ENCODE measurements around the gene VAPA. TPM values are rescaled to one million over a fixed set of nuclear protein-coding genes. Genes with fewer than 3 reads are reported as not detected.

Gene VAPA
- total and polyA plus RNA-seq, 7 donors: 181 to 336 (median 263) TPM

DNA sequence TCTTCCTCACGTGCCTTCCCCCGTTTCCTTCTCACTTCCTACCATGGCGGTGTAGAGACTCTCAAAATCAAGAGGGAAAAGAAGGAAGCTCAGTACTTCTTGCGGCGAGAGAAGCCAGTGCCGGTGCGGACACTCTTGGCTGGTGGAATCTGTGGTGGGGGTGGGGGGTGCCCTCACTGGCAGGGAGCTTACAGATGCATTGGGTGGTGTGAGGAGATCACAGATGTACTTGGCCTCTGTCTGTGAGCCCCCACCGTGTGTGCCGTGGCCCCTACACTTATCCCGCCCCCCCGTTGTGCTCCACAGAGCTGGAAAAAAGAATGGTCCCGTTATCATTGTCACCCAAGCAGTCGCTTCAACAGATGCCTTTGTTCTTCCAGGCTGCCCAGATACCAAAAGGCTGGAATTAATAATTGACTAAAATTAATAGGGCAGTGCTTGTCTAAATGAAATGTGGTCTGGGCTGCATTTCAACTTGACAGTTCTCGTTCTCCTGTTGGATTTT, 79.8 kb downstream of the VAPA start:
- 81 to 84% methylated on average over 14 of the region's 14 CpGs for WGBS, 2 donors
- Histone ChIP-seq H3K27me3 (no peaks in the 10 kb centered on the region), H3K36me3 (no peaks in the 10 kb centered on the region), H3K4me3 (no peak overlapping the region), H3K27ac (peak overlapping the region in 3 of 4 donors; percentile 10 to 56 (median 11)), H3K4me1 (peaks cover 0 to 25% (median 19%) of the 10 kb centered on the region in 4 donors), H3K9me3 (peaks cover 0 to 4% (median 2%) of the 10 kb centered on the region in 4 donors)
- TF ChIP-seq POLR2A (IDR thresholded peaks at IDR 0.05): no peak
- no peak for TF ChIP-seq POLR2AphosphoS5 (IDR thresholded peaks at IDR 0.05)
- TF ChIP-seq, protein P1, sequence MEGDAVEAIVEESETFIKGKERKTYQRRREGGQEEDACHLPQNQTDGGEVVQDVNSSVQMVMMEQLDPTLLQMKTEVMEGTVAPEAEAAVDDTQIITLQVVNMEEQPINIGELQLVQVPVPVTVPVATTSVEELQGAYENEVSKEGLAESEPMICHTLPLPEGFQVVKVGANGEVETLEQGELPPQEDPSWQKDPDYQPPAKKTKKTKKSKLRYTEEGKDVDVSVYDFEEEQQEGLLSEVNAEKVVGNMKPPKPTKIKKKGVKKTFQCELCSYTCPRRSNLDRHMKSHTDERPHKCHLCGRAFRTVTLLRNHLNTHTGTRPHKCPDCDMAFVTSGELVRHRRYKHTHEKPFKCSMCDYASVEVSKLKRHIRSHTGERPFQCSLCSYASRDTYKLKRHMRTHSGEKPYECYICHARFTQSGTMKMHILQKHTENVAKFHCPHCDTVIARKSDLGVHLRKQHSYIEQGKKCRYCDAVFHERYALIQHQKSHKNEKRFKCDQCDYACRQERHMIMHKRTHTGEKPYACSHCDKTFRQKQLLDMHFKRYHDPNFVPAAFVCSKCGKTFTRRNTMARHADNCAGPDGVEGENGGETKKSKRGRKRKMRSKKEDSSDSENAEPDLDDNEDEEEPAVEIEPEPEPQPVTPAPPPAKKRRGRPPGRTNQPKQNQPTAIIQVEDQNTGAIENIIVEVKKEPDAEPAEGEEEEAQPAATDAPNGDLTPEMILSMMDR (IDR thresholded peaks at IDR 0.05): no peak
- no peak for TF ChIP-seq EP300 (IDR thresholded peaks at IDR 0.05)
- intact Hi-C loops (cut with DNase I): no loop called here
- DNase-seq: no peak

DNA sequence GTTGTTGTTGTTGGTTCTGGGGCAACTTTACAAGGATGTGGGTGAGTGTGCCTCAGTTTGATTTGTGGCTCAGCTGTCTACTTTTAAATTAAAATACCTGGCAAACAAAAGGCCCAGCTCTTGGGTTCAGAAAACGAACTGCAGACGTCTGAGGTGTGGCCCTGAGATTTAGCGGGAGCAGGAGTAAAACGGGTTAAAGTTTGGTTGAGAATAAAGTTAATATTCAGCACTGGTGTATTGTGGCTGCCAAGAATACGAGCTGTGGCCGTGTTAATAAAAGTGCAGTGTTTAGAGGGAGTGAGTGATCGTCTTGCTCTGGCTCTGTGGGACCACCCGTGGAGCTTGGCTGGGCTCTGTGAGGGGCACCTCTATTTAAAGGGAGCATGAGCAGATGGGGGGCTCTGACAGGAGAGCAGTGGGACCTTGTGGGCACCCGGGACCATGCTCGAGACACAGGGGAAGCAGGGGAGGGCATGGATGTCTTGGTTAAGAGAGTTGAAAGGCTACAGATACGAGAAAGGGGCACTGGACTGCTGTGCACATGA, 80.3 kb downstream of the VAPA start:
- Histone ChIP-seq H3K27ac (no peak overlapping the region), H3K4me1 (peaks cover 0 to 25% (median 19%) of the 10 kb centered on the region in 4 donors), H3K4me3 (no peak overlapping the region), H3K27me3 (no peaks in the 10 kb centered on the region), H3K36me3 (no peaks in the 10 kb centered on the region), H3K9me3 (peaks cover 0 to 5% (median 2%) of the 10 kb centered on the region in 4 donors)
- 20 to 59% methylated on average over 11 of the region's 11 CpGs for WGBS, 2 donors
- DNase-seq: no peak
- intact Hi-C loops (cut with DNase I): no loop called here
- TF ChIP-seq POLR2AphosphoS5 (IDR thresholded peaks at IDR 0.05): no peak
- no peak for TF ChIP-seq POLR2A (IDR thresholded peaks at IDR 0.05)
- no peak for TF ChIP-seq EP300 (IDR thresholded peaks at IDR 0.05)
- TF ChIP-seq, protein P1 (IDR thresholded peaks at IDR 0.05): no peak

GRCh38 chr18:9994701-9995235, 81.0 kb downstream of the VAPA start:
- H3K9me3 ChIP-seq: peaks cover 0 to 5% (median 2%) of the 10 kb centered on the region in 4 donors
- 68 to 86% methylated on average over 6 of the region's 6 CpGs for WGBS, 2 donors

DNA sequence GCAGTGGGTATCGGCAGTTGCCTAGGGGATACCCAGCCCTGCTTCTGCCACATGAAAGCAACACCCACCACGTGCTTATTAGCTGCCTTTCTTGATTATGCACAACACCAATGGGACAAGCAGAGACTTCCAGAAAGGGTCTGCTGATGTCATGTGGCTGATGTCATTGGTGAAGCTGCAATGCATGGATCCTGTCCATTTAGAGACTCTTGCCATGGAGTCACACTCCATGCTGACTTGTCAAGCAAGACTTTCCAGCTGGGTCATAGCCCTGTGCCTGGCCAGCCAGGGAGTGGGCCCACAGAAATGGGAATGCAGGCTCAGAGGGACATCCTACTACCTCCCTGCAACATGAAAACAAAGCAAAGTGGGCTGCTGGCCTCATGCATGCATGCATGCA, 81.8 kb downstream of the VAPA start:
- peaks cover 0 to 25% (median 19%) of the 10 kb centered on the region in 4 donors for H3K4me1 ChIP-seq
- no peak overlapping the region for H3K4me3 ChIP-seq
- intact Hi-C loops (cut with DNase I): no loop called here
- WGBS, 2 donors: 79 to 88% methylated on average over 2 of the region's 2 CpGs
- no peak overlapping the region for H3K27ac ChIP-seq
- no peak for DNase-seq
- no peak for TF ChIP-seq POLR2A (IDR thresholded peaks at IDR 0.05)
- TF ChIP-seq EP300 (IDR thresholded peaks at IDR 0.05): no peak
- TF ChIP-seq POLR2AphosphoS5 (IDR thresholded peaks at IDR 0.05): no peak
- TF ChIP-seq, protein P1 (IDR thresholded peaks at IDR 0.05): no peak
- H3K9me3 ChIP-seq: peaks cover 0 to 5% (median 2%) of the 10 kb centered on the region in 4 donors
- H3K36me3 ChIP-seq: no peaks in the 10 kb centered on the region
- no peaks in the 10 kb centered on the region for H3K27me3 ChIP-seq

More at GRCh38 chr18:9994701-9995235, 81.0 kb downstream of the VAPA start:
- intact Hi-C loops (cut with DNase I): no loop called here
- DNase-seq: no peak
- H3K27me3 ChIP-seq: no peaks in the 10 kb centered on the region
- no peak for TF ChIP-seq POLR2A (IDR thresholded peaks at IDR 0.05)
- no peak for TF ChIP-seq EP300 (IDR thresholded peaks at IDR 0.05)
- no peak for TF ChIP-seq POLR2AphosphoS5 (IDR thresholded peaks at IDR 0.05)
- TF ChIP-seq, protein P1 (IDR thresholded peaks at IDR 0.05): no peak
- peaks cover 0 to 25% (median 19%) of the 10 kb centered on the region in 4 donors for H3K4me1 ChIP-seq
- no peak overlapping the region for H3K27ac ChIP-seq
- no peak overlapping the region for H3K4me3 ChIP-seq
- no peaks in the 10 kb centered on the region for H3K36me3 ChIP-seq

Data from sigmoid colon (tissue), 7 donors.